Measurements from ENCODE around the gene AHDC1. TPM values are rescaled to one million over a fixed set of nuclear protein-coding genes. Genes with fewer than 3 reads are reported as not detected.

Gene AHDC1
- total and polyA plus RNA-seq, 2 of the 13 experiments (the other 11 are each of a cell fraction or from before 2014, with no cell fraction given) = 1.0 to 2.7 TPM

DNA sequence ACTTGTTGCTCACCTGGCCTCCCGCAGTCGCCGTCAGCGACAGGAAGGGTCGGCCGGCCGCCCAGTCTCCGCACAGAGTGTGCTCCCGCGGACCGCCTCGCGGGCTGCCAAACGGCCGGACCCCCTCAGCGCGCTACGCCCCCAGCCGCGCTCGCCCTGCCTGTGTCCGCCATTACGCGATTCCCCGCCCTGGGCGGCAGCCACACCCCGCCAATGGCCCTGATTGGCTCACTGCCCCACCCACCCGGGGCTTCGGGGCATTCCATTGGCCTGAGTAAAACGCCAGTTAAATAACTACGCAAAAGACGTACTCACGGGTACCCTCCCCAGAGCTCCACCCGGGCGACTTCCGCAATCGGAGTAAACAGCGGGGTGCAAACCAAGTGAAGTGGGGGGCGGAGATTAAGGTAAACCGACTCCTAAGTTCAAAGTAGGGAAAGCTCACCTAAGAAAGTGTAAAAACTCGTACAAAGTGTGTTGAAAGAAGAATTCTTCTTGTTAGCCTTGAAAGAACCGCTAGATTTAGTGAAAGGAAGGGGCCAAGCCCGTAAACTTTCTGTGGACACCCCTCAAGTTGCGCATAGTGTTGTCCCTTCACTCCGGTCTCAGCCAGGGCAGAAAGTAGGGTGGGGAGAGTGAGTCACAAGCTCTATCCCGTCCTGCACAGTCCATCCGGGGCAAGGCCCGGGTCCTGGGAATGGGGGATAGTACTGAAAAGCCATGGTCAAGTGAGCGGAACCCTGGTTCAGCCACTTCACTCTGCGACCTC lies 113.8 kb downstream of the AHDC1 start, which contains the start of gene WASF2 (continued):
- TF ChIP-seq ZNF567 (CRISPR knock-in tag; IDR thresholded peaks at IDR 0.05; ENCODE audit: borderline replicate concordance) (peak; percentile 50; the same call in 1 of the 2 replicates), MIER2 (CRISPR knock-in tag; IDR thresholded peaks at IDR 0.05) (peak; percentile 11; the same call in 1 of the 2 replicates), NCOA5 (CRISPR knock-in tag; IDR thresholded peaks at IDR 0.05) (no peak), HMGA1 (CRISPR knock-in tag; conservative IDR thresholded peaks at IDR 0.05) (no peak), ZNF749 (CRISPR knock-in tag; IDR thresholded peaks at IDR 0.05; ENCODE audit: borderline replicate concordance) (0 out of 2 replicates have a peak, but pooled peaks have one; percentile 21), ZSCAN21 (CRISPR knock-in tag; IDR thresholded peaks at IDR 0.05; ENCODE audit: borderline replicate concordance) (peak; percentile 13; the same call in 1 of the 2 replicates), ISL2 (CRISPR knock-in tag; IDR thresholded peaks at IDR 0.05) (peak; percentile 15), ARID2 (CRISPR knock-in tag; IDR thresholded peaks at IDR 0.05; ENCODE audit: borderline replicate concordance) (no peak), SNRNP70 (IDR thresholded peaks at IDR 0.05; ENCODE audit: low read depth, low read length) (0 out of 2 replicates have a peak, but pooled peaks have one; percentile 76), ZNF530 (CRISPR knock-in tag; IDR thresholded peaks at IDR 0.05; ENCODE audit: low read depth) (no peak)
- TF ChIP-seq, protein P1, sequence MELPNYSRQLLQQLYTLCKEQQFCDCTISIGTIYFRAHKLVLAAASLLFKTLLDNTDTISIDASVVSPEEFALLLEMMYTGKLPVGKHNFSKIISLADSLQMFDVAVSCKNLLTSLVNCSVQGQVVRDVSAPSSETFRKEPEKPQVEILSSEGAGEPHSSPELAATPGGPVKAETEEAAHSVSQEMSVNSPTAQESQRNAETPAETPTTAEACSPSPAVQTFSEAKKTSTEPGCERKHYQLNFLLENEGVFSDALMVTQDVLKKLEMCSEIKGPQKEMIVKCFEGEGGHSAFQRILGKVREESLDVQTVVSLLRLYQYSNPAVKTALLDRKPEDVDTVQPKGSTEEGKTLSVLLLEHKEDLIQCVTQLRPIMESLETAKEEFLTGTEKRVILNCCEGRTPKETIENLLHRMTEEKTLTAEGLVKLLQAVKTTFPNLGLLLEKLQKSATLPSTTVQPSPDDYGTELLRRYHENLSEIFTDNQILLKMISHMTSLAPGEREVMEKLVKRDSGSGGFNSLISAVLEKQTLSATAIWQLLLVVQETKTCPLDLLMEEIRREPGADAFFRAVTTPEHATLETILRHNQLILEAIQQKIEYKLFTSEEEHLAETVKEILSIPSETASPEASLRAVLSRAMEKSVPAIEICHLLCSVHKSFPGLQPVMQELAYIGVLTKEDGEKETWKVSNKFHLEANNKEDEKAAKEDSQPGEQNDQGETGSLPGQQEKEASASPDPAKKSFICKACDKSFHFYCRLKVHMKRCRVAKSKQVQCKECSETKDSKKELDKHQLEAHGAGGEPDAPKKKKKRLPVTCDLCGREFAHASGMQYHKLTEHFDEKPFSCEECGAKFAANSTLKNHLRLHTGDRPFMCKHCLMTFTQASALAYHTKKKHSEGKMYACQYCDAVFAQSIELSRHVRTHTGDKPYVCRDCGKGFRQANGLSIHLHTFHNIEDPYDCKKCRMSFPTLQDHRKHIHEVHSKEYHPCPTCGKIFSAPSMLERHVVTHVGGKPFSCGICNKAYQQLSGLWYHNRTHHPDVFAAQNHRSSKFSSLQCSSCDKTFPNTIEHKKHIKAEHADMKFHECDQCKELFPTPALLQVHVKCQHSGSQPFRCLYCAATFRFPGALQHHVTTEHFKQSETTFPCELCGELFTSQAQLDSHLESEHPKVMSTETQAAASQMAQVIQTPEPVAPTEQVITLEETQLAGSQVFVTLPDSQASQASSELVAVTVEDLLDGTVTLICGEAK (IDR thresholded peaks at IDR 0.05) = no peak
- TF ChIP-seq, protein P1 (CRISPR knock-in tag; IDR thresholded peaks at IDR 0.05) = 0 out of 2 replicates have a peak, but pooled peaks have one; percentile 1
- TF ChIP-seq, protein P2, sequence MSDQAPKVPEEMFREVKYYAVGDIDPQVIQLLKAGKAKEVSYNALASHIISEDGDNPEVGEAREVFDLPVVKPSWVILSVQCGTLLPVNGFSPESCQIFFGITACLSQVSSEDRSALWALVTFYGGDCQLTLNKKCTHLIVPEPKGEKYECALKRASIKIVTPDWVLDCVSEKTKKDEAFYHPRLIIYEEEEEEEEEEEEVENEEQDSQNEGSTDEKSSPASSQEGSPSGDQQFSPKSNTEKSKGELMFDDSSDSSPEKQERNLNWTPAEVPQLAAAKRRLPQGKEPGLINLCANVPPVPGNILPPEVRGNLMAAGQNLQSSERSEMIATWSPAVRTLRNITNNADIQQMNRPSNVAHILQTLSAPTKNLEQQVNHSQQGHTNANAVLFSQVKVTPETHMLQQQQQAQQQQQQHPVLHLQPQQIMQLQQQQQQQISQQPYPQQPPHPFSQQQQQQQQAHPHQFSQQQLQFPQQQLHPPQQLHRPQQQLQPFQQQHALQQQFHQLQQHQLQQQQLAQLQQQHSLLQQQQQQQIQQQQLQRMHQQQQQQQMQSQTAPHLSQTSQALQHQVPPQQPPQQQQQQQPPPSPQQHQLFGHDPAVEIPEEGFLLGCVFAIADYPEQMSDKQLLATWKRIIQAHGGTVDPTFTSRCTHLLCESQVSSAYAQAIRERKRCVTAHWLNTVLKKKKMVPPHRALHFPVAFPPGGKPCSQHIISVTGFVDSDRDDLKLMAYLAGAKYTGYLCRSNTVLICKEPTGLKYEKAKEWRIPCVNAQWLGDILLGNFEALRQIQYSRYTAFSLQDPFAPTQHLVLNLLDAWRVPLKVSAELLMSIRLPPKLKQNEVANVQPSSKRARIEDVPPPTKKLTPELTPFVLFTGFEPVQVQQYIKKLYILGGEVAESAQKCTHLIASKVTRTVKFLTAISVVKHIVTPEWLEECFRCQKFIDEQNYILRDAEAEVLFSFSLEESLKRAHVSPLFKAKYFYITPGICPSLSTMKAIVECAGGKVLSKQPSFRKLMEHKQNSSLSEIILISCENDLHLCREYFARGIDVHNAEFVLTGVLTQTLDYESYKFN (CRISPR knock-in tag; conservative IDR thresholded peaks at IDR 0.05) = peak; percentile 41; the same call in 1 of the 2 replicates
- TF ChIP-seq, protein P3, sequence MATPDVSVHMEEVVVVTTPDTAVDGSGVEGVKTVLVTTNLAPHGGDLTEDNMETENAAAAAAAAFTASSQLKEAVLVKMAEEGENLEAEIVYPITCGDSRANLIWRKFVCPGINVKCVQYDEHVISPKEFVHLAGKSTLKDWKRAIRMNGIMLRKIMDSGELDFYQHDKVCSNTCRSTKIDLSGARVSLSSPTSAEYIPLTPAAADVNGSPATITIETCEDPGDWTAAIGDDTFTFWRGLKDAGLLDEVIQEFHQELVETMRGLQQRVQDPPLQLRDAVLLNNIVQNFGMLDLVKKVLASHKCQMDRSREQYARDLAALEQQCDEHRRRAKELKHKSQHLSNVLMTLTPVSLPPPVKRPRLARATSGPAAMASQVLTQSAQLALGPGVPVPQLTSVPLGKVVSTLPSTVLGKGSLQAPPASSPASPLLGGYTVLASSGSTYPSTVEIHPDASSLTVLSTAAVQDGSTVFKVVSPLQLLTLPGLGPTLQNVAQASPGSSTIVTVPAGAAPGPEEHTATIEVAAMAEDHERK (CRISPR knock-in tag; IDR thresholded peaks at IDR 0.05; ENCODE audit: low read depth) = peak; percentile 51

Measured in HepG2 (cell line).